Measurements from ENCODE around the gene ACAD10. TPM values are rescaled to one million over a fixed set of nuclear protein-coding genes. Genes with fewer than 3 reads are reported as not detected.

ACAD10 gene
- total and polyA plus RNA-seq, 10 of the 15 experiments (the other 5 are each of a cell fraction or from before 2014, with no cell fraction given) = 2.9 to 21.9 (median 17.5) TPM

GRCh38 chr12:111791507-111791906, 105.7 kb downstream of the ACAD10 start:
- Histone ChIP-seq H3K9me3 (replicated peaks; ENCODE audit: control insufficient read depth, insufficient read depth, low read length) (no peaks in the 10 kb centered on the region), H3K4me1 (ENCODE audit: control insufficient read depth, insufficient read depth, low read length) (no peaks in the 10 kb centered on the region), H3K27ac (ENCODE audit: control insufficient read depth, insufficient read depth) (no peak overlapping the region), H3K9ac (ENCODE audit: control insufficient read depth, insufficient read depth, low read length) (no peak overlapping the region), H3K79me2 (ENCODE audit: control insufficient read depth, insufficient read depth, low read length) (no peaks in the 10 kb centered on the region), H3K4me2 (ENCODE audit: control insufficient read depth, insufficient read depth) (no peak overlapping the region), H3K4me3 (no peak overlapping the region), H4K20me1 (ENCODE audit: control insufficient read depth, insufficient read depth) (no peaks in the 10 kb centered on the region), H3K27me3 (replicated peaks in 1 of 2; ENCODE audit: control insufficient read depth in 2 of 2, insufficient read depth in 2 of 2, low read length in 1 of 2) (no peaks in the 10 kb centered on the region), H3K36me3 (ENCODE audit: control insufficient read depth in 2 of 2, insufficient read depth in 2 of 2, low read length in 1 of 2) (no peaks in the 10 kb centered on the region), H2AFZ (ENCODE audit: control insufficient read depth, low read depth, low read length) (no peak overlapping the region)
- intact Hi-C loops (cut with micrococcal nuclease; ENCODE audit: unreplicated experiment) = no loop called here
- ATAC-seq (no peak), DNase-seq (ENCODE audit: low read depth, low spot score) (no peak), FAIRE-seq (no peak)
- TF ChIP-seq CBFB (IDR thresholded peaks at IDR 0.05; ENCODE audit: low read depth) = no peak
- TF ChIP-seq RFX5 (IDR thresholded peaks at IDR 0.05; ENCODE audit: low read depth, low read length) = no peak
- no peak for TF ChIP-seq TARDBP (IDR thresholded peaks at IDR 0.05; ENCODE audit: borderline replicate concordance)
- TF ChIP-seq ATF7 (IDR thresholded peaks at IDR 0.05; ENCODE audit: low read depth) = no peak
- TF ChIP-seq NR2C1 (IDR thresholded peaks at IDR 0.05) = no peak
- TF ChIP-seq EGR1 (IDR thresholded peaks at IDR 0.05; ENCODE audit: borderline replicate concordance in 1 of 2, low read depth in 2 of 2, low read length in 2 of 2) = no peak
- no peak for TF ChIP-seq CHD4 (IDR thresholded peaks at IDR 0.05)
- SMC1A ChIA-PET (ENCODE audit: uncharacterized antibody, unreplicated experiment) = no interaction called here
- no TSS peak for BruUV-seq (replicated peaks)
- POLR2A ChIA-PET = no interaction called here
- in situ Hi-C loops (cut with MboI) = no loop called here
- RAD21 ChIA-PET (ENCODE audit: unreplicated experiment) = interaction anchor here (1.2 to 1.7 kb wide), 2 partner anchors 21 to 37 kb away, joined by 3 to 6 read pairs; no protein-coding TSS in a partner anchor
- CTCF ChIA-PET = interaction anchor here (2.8 kb wide), 1 partner anchor 21 kb away, joined by 9 read pairs; no protein-coding TSS in a partner anchor
- WGBS (ENCODE audit: insufficient coverage, insufficient replicate concordance, low lambda C conversion rate, missing lambda C conversion rate) = 66% methylated on average over 8 of the region's 8 CpGs

DNA sequence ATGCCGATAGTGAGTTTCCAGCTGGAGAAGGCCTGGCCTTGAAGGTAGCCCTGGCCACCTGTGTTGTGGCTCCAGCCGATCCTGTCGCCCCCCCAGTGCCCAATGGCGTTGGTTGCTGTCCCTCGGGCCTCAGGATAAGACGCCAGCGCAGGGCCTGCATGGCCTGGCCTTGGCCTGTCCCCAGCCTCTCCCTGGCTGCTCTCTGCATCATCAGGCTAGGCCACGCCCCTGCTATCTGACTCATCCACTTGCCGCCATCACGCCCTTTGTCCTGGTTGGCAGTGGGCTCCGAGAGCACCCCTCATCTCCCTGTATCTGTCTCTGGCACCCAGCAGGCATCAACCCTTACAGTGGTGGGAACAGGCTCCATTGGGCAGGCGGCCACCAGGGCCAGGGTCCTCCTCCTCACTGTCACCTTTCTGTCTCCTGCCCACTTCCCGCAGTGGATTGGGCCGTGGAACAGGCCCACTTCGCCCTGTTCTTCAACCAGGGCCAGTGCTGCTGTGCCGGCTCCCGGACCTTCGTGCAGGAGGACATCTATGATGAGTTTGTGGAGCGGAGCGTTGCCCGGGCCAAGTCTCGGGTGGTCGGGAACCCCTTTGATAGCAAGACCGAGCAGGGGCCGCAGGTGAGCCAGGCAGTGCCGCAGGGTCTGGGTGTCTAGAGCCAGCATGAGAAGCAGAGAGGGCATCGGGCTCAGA, 106.5 kb downstream of the ACAD10 start:
- H4K20me1 ChIP-seq (ENCODE audit: control insufficient read depth, insufficient read depth) = no peaks in the 10 kb centered on the region
- WGBS (ENCODE audit: insufficient coverage, insufficient replicate concordance, low lambda C conversion rate, missing lambda C conversion rate) = 85% methylated on average over 27 of the region's 27 CpGs
- intact Hi-C loops (cut with micrococcal nuclease; ENCODE audit: unreplicated experiment) (no loop called here), in situ Hi-C loops (cut with MboI) (no loop called here)
- no TSS peak for BruUV-seq (replicated peaks)
- no peaks in the 10 kb centered on the region for H3K36me3 ChIP-seq (ENCODE audit: control insufficient read depth in 2 of 2, insufficient read depth in 2 of 2, low read length in 1 of 2)
- H3K27ac ChIP-seq (ENCODE audit: control insufficient read depth, insufficient read depth) = no peak overlapping the region
- H3K4me1 ChIP-seq (ENCODE audit: control insufficient read depth, insufficient read depth, low read length) = no peaks in the 10 kb centered on the region
- DNase-seq (ENCODE audit: low read depth, low spot score) = no peak
- H3K4me2 ChIP-seq (ENCODE audit: control insufficient read depth, insufficient read depth) = no peak overlapping the region
- CTCF ChIA-PET = interaction anchor here (2.8 kb wide), 1 partner anchor 21 kb away, joined by 9 read pairs; no protein-coding TSS in a partner anchor
- H3K9me3 ChIP-seq (replicated peaks; ENCODE audit: control insufficient read depth, insufficient read depth, low read length) = no peaks in the 10 kb centered on the region
- H3K27me3 ChIP-seq (replicated peaks in 1 of 2; ENCODE audit: control insufficient read depth in 2 of 2, insufficient read depth in 2 of 2, low read length in 1 of 2) = no peaks in the 10 kb centered on the region
- no peak overlapping the region for H2AFZ ChIP-seq (ENCODE audit: control insufficient read depth, low read depth, low read length)
- no peaks in the 10 kb centered on the region for H3K79me2 ChIP-seq (ENCODE audit: control insufficient read depth, insufficient read depth, low read length)
- FAIRE-seq = no peak
- no peak overlapping the region for H3K9ac ChIP-seq (ENCODE audit: control insufficient read depth, insufficient read depth, low read length)
- SMC1A ChIA-PET (ENCODE audit: uncharacterized antibody, unreplicated experiment) = no interaction called here
- RAD21 ChIA-PET (ENCODE audit: unreplicated experiment) = interaction anchor here (1.0 to 1.2 kb wide), 3 partner anchors 20 to 41 kb away, joined by 3 to 4 read pairs (median 3); no protein-coding TSS in a partner anchor
- H3K4me3 ChIP-seq = no peak overlapping the region
- POLR2A ChIA-PET = no interaction called here
- ATAC-seq = no peak
- TF ChIP-seq, protein P1, sequence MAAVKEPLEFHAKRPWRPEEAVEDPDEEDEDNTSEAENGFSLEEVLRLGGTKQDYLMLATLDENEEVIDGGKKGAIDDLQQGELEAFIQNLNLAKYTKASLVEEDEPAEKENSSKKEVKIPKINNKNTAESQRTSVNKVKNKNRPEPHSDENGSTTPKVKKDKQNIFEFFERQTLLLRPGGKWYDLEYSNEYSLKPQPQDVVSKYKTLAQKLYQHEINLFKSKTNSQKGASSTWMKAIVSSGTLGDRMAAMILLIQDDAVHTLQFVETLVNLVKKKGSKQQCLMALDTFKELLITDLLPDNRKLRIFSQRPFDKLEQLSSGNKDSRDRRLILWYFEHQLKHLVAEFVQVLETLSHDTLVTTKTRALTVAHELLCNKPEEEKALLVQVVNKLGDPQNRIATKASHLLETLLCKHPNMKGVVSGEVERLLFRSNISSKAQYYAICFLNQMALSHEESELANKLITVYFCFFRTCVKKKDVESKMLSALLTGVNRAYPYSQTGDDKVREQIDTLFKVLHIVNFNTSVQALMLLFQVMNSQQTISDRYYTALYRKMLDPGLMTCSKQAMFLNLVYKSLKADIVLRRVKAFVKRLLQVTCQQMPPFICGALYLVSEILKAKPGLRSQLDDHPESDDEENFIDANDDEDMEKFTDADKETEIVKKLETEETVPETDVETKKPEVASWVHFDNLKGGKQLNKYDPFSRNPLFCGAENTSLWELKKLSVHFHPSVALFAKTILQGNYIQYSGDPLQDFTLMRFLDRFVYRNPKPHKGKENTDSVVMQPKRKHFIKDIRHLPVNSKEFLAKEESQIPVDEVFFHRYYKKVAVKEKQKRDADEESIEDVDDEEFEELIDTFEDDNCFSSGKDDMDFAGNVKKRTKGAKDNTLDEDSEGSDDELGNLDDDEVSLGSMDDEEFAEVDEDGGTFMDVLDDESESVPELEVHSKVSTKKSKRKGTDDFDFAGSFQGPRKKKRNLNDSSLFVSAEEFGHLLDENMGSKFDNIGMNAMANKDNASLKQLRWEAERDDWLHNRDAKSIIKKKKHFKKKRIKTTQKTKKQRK (IDR thresholded peaks at IDR 0.05; ENCODE audit: low read depth, low read length) = no peak
- TF ChIP-seq MXI1 (IDR thresholded peaks at IDR 0.05; ENCODE audit: low read depth, low read length) (no peak), STAT3 (IDR thresholded peaks at IDR 0.05; ENCODE audit: low read depth, low read length) (no peak), ELK1 (IDR thresholded peaks at IDR 0.05; ENCODE audit: low read depth, low read length) (no peak), BHLHE40 (IDR thresholded peaks at IDR 0.05; ENCODE audit: borderline replicate concordance in 1 of 2, low read depth in 2 of 2, low read length in 1 of 2) (no peak), SIN3A (IDR thresholded peaks at IDR 0.05; ENCODE audit: low read depth, low read length) (no peak), JUNB (IDR thresholded peaks at IDR 0.05) (no peak)
